Caco-2 (cell line): ENCODE measurements around the gene HTR3D. TPM values are rescaled to one million over a fixed set of nuclear protein-coding genes. Genes with fewer than 3 reads are reported as not detected.
"Not testable (repeated sequence)": the region's sequence is repeated elsewhere in the genome, so short reads cannot be mapped to it uniquely, and the experiment has no call there.

Source experiments
- BruUV-seq: library from RNA; stranded (reverse); fragments of 400-500 nt; replicated peaks from 2 replicates; lab custom pipeline; 2021; lab: Mats Ljungman, UMichigan
- CTCF ChIA-PET: fragments of 300-600 bp; sonication (Branson Sonifier 250); formaldehyde crosslinking; loops from one replicate; lab custom pipeline; 2022; ENCODE audit warnings: antibody characterized with exemption; lab: Charles Lee
- POLR2A ChIA-PET: fragments of 300-600 bp; sonication (Branson Sonifier 250); formaldehyde crosslinking; loops from one replicate; lab custom pipeline; 2022; ENCODE audit warnings: antibody characterized with exemption; lab: Charles Lee
- DNase-seq, 2 experiments: peaks; one replicate each; pipeline versions ENCODE4 v3.0.0 to v3.0.0-alpha.2; 2020 to 2022
- H3K27me3 ChIP-seq: replicated peaks from 2 replicates; pipeline ENCODE4 v1.6.0; 2011; ENCODE audit warnings: low read length; ENCODE audit not compliant: control insufficient read depth, insufficient read depth
- H3K36me3 ChIP-seq: 2 replicates; pipeline ENCODE4 v1.5.1; 2011; ENCODE audit warnings: low read length; ENCODE audit not compliant: control insufficient read depth, insufficient read depth
- H3K4me1 ChIP-seq: fragments of 250-450 bp; sonication (Bioruptor Pico); 2 replicates; pipeline ENCODE4 v1.5.1; 2020; ENCODE audit warnings: mild to moderate bottlenecking
- H3K4me3 ChIP-seq: 2 replicates; pipeline ENCODE4 v1.5.1; 2011; ENCODE audit warnings: low read depth, mild to moderate bottlenecking, control low read depth, low read length
- H3K9me3 ChIP-seq: fragments of 250-450 bp; sonication (Bioruptor Pico); 2 replicates; pipeline ENCODE4 v1.5.1; 2020; ENCODE audit warnings: mild to moderate bottlenecking, moderate library complexity
- H3K27ac Mint-ChIP-seq: one replicate; pipeline ENCODE4 v1.8.0; 2022; ENCODE audit warnings: mixed read lengths; ENCODE audit not compliant: unreplicated experiment
- H3K27me3 Mint-ChIP-seq: one replicate; pipeline ENCODE4 v1.8.0; 2022; ENCODE audit warnings: mixed read lengths; ENCODE audit not compliant: insufficient read depth, unreplicated experiment
- H3K36me3 Mint-ChIP-seq: one replicate; pipeline ENCODE4 v1.8.0; 2022; ENCODE audit warnings: mild to moderate bottlenecking, mixed read lengths; ENCODE audit not compliant: insufficient read depth, unreplicated experiment
- H3K4me1 Mint-ChIP-seq: one replicate; pipeline ENCODE4 v1.8.0; 2022; ENCODE audit warnings: low read depth, mixed read lengths; ENCODE audit not compliant: unreplicated experiment
- H3K4me3 Mint-ChIP-seq: one replicate; pipeline ENCODE4 v1.8.0; 2022; ENCODE audit warnings: mild to moderate bottlenecking, moderate library complexity, mixed read lengths; ENCODE audit not compliant: unreplicated experiment
- H3K9me3 Mint-ChIP-seq: one replicate; pipeline ENCODE4 v1.8.0; 2022; ENCODE audit warnings: mixed read lengths; ENCODE audit not compliant: unreplicated experiment
- intact Hi-C: fragments of 100-400 bp; cut with micrococcal nuclease; formaldehyde crosslinking; loops from one replicate; pipeline ENCODE4 v1.10.0; 2022; ENCODE audit not compliant: unreplicated experiment
- total RNA-seq: library from RNA; stranded (reverse); gene quantifications from 2 replicates; pipeline ENCODE4 v1.2.3, GENCODE V29; 2022
- TF ChIP-seq, protein P1 (sequence below), 2 experiments: fragments of 200-600 bp in 1 of 2; IDR thresholded peaks; 1 replicate in 1 of 2; 2 replicates in 1 of 2; pipeline versions ENCODE4 v1.5.1 to v1.8.0; 2011 to 2022; ENCODE audit warnings: antibody characterized with exemption in 1 of 2, control low read depth in 1 of 2, inconsistent platforms in 1 of 2, low read depth in 1 of 2, low read length in 1 of 2, mild to moderate bottlenecking in 1 of 2, moderate library complexity in 1 of 2; ENCODE audit not compliant: insufficient read depth in 1 of 2, severe bottlenecking in 1 of 2, unreplicated experiment in 1 of 2

Gene HTR3D
- total RNA-seq, 1 experiment from 2014 or later: not detected

DNA sequence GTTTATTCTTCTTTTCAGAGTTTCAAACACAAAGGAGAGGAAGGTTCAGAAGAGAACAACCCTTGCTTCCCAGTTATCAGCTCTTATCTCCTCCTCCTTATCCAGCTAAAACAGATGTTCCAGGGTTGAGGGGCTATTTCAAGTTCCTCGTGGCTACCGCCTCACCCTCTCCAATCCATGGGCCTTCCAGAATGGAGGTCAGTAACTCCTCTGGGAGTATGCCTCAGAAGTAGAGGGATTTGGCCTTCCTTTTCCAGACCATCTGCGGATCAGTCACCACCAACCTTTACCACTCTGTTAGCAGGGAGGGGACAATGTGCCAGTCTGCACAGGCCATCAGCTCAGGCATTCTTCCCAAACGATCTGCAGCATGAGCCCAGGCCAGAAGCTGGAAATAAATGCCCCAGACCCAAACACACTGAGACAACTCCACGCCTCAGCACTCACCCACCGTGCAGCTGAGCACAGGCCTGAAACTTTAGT, 36.1 kb downstream of the HTR3D start:
- no peak for DNase-seq
- intact Hi-C loops: no loop called here
- H3K4me1 ChIP-seq: no peaks in the 10 kb centered on the region
- no TSS peak for BruUV-seq
- H3K27me3 ChIP-seq: no peaks in the 10 kb centered on the region
- H3K27me3 Mint-ChIP-seq: no peaks in the 10 kb centered on the region
- H3K4me3 Mint-ChIP-seq: no peak overlapping the region
- no peaks in the 10 kb centered on the region for H3K36me3 Mint-ChIP-seq
- no peaks in the 10 kb centered on the region for H3K36me3 ChIP-seq
- peaks cover 12% of the 10 kb centered on the region for H3K9me3 Mint-ChIP-seq
- peaks cover 7% of the 10 kb centered on the region; the same call in 1 of the 2 replicates for H3K9me3 ChIP-seq
- no peak overlapping the region for H3K27ac Mint-ChIP-seq
- no peak overlapping the region for H3K4me3 ChIP-seq
- ChIA-PET POLR2A (no interaction called here), CTCF (no interaction called here)
- H3K4me1 Mint-ChIP-seq: no peaks in the 10 kb centered on the region
- TF ChIP-seq, protein P1, sequence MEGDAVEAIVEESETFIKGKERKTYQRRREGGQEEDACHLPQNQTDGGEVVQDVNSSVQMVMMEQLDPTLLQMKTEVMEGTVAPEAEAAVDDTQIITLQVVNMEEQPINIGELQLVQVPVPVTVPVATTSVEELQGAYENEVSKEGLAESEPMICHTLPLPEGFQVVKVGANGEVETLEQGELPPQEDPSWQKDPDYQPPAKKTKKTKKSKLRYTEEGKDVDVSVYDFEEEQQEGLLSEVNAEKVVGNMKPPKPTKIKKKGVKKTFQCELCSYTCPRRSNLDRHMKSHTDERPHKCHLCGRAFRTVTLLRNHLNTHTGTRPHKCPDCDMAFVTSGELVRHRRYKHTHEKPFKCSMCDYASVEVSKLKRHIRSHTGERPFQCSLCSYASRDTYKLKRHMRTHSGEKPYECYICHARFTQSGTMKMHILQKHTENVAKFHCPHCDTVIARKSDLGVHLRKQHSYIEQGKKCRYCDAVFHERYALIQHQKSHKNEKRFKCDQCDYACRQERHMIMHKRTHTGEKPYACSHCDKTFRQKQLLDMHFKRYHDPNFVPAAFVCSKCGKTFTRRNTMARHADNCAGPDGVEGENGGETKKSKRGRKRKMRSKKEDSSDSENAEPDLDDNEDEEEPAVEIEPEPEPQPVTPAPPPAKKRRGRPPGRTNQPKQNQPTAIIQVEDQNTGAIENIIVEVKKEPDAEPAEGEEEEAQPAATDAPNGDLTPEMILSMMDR (IDR thresholded peaks at IDR 0.05; ENCODE audit: insufficient read depth in 1 of 2, low read depth in 1 of 2, low read length in 1 of 2, severe bottlenecking in 1 of 2, unreplicated experiment in 1 of 2): no peak

- H3K9me3 ChIP-seq: peaks cover 7% of the 10 kb centered on the region; the same call in 1 of the 2 replicates
- POLR2A ChIA-PET: no interaction called here
- Mint-ChIP-seq H3K27ac (no peak overlapping the region), H3K9me3 (peaks cover 12% of the 10 kb centered on the region), H3K27me3 (no peaks in the 10 kb centered on the region), H3K4me3 (no peak overlapping the region), H3K4me1 (no peaks in the 10 kb centered on the region), H3K36me3 (no peaks in the 10 kb centered on the region)
- H3K4me1 ChIP-seq: no peaks in the 10 kb centered on the region
- H3K4me3 ChIP-seq: no peak overlapping the region
- no peaks in the 10 kb centered on the region for H3K27me3 ChIP-seq
- CTCF ChIA-PET: no interaction called here
- no peak for DNase-seq
- TF ChIP-seq, protein P1 (IDR thresholded peaks at IDR 0.05; ENCODE audit: insufficient read depth in 1 of 2, low read depth in 1 of 2, low read length in 1 of 2, severe bottlenecking in 1 of 2, unreplicated experiment in 1 of 2): no peak
- intact Hi-C loops: no loop called here
- no TSS peak for BruUV-seq
- H3K36me3 ChIP-seq: no peaks in the 10 kb centered on the region
Observed at GRCh38 chr3:184068344-184068743, 36.8 kb downstream of the HTR3D start.

GRCh38 chr3:184071142-184071541, 39.6 kb downstream of the HTR3D start:
- H3K4me1 Mint-ChIP-seq, H3K27ac Mint-ChIP-seq, intact Hi-C loops, H3K36me3 ChIP-seq, H3K4me3 ChIP-seq, H3K4me3 Mint-ChIP-seq, POLR2A ChIA-PET, H3K27me3 Mint-ChIP-seq, H3K36me3 Mint-ChIP-seq, DNase-seq, H3K27me3 ChIP-seq, BruUV-seq, CTCF ChIA-PET, H3K4me1 ChIP-seq, H3K9me3 ChIP-seq: not testable (repeated sequence)
- H3K9me3 Mint-ChIP-seq: peaks cover 12% of the 10 kb centered on the region
